ENCODE data around the gene SKAP2. TPM values are rescaled to one million over a fixed set of nuclear protein-coding genes. Genes with fewer than 3 reads are reported as not detected.

Gene SKAP2
- total RNA-seq, 1 donor: 19.5 TPM

- Histone ChIP-seq H2AFZ (ENCODE audit: low read length) (no peak overlapping the region), H4K20me1 (ENCODE audit: insufficient read depth, low read length) (no peaks in the 10 kb centered on the region), H3K27me3 (ENCODE audit: insufficient read depth, low read length) (no peaks in the 10 kb centered on the region), H3K4me3 (ENCODE audit: insufficient read depth, low read length) (no peak overlapping the region), H3K79me2 (ENCODE audit: insufficient read depth, low read length) (no peaks in the 10 kb centered on the region), H3K9me3 (ENCODE audit: low read depth, low read length) (no peaks in the 10 kb centered on the region), H3K4me2 (ENCODE audit: insufficient read depth, low read length) (no peak overlapping the region), H3K36me3 (ENCODE audit: insufficient read depth, low read length) (no peaks in the 10 kb centered on the region), H3K4me1 (ENCODE audit: insufficient read depth, low read length) (no peaks in the 10 kb centered on the region), H3K27ac (ENCODE audit: low read depth, low read length) (no peak overlapping the region)
- no peak for DNase-seq (ENCODE audit: insufficient read length, low spot score, missing footprints)
- TF ChIP-seq CTCF (IDR thresholded peaks at IDR 0.05; ENCODE audit: extremely low read depth, low read depth, low read length): no peak
These were observed 205.9 kb downstream of the SKAP2 start for GRCh38 chr7:26658389-26659084.

GRCh38 chr7:26657686-26658388 lies 206.6 kb downstream of the SKAP2 start:
- DNase-seq (ENCODE audit: insufficient read length, low spot score, missing footprints): no peak
- Histone ChIP-seq H3K79me2 (ENCODE audit: insufficient read depth, low read length) (no peaks in the 10 kb centered on the region), H2AFZ (ENCODE audit: low read length) (no peak overlapping the region), H3K27ac (ENCODE audit: low read depth, low read length) (no peak overlapping the region), H3K36me3 (ENCODE audit: insufficient read depth, low read length) (no peaks in the 10 kb centered on the region), H3K4me2 (ENCODE audit: insufficient read depth, low read length) (no peak overlapping the region), H3K4me3 (ENCODE audit: insufficient read depth, low read length) (no peak overlapping the region), H3K4me1 (ENCODE audit: insufficient read depth, low read length) (no peaks in the 10 kb centered on the region), H3K27me3 (ENCODE audit: insufficient read depth, low read length) (no peaks in the 10 kb centered on the region), H4K20me1 (ENCODE audit: insufficient read depth, low read length) (no peaks in the 10 kb centered on the region), H3K9me3 (ENCODE audit: low read depth, low read length) (no peaks in the 10 kb centered on the region)
- no peak for TF ChIP-seq CTCF (IDR thresholded peaks at IDR 0.05; ENCODE audit: extremely low read depth, low read depth, low read length)

GRCh38 chr7:26657206-26657641 lies 207.2 kb downstream of the SKAP2 start:
- Histone ChIP-seq H2AFZ (ENCODE audit: low read length) (no peak overlapping the region), H3K4me1 (ENCODE audit: insufficient read depth, low read length) (no peaks in the 10 kb centered on the region), H3K27ac (ENCODE audit: low read depth, low read length) (no peak overlapping the region), H3K27me3 (ENCODE audit: insufficient read depth, low read length) (no peaks in the 10 kb centered on the region), H4K20me1 (ENCODE audit: insufficient read depth, low read length) (no peaks in the 10 kb centered on the region), H3K4me3 (ENCODE audit: insufficient read depth, low read length) (no peak overlapping the region), H3K9me3 (ENCODE audit: low read depth, low read length) (no peaks in the 10 kb centered on the region), H3K79me2 (ENCODE audit: insufficient read depth, low read length) (no peaks in the 10 kb centered on the region), H3K36me3 (ENCODE audit: insufficient read depth, low read length) (no peaks in the 10 kb centered on the region), H3K4me2 (ENCODE audit: insufficient read depth, low read length) (no peak overlapping the region)
- DNase-seq (ENCODE audit: insufficient read length, low spot score, missing footprints): no peak
- no peak for TF ChIP-seq CTCF (IDR thresholded peaks at IDR 0.05; ENCODE audit: extremely low read depth, low read depth, low read length)

- no peak overlapping the region for H2AFZ ChIP-seq (ENCODE audit: low read length)
- no peaks in the 10 kb centered on the region for H3K4me1 ChIP-seq (ENCODE audit: insufficient read depth, low read length)
- H3K9me3 ChIP-seq (ENCODE audit: low read depth, low read length): no peaks in the 10 kb centered on the region
- no peaks in the 10 kb centered on the region for H4K20me1 ChIP-seq (ENCODE audit: insufficient read depth, low read length)
- TF ChIP-seq CTCF (IDR thresholded peaks at IDR 0.05; ENCODE audit: extremely low read depth, low read depth, low read length): no peak
- no peaks in the 10 kb centered on the region for H3K79me2 ChIP-seq (ENCODE audit: insufficient read depth, low read length)
- H3K36me3 ChIP-seq (ENCODE audit: insufficient read depth, low read length): no peaks in the 10 kb centered on the region
- no peak overlapping the region for H3K27ac ChIP-seq (ENCODE audit: low read depth, low read length)
- H3K4me2 ChIP-seq (ENCODE audit: insufficient read depth, low read length): no peak overlapping the region
- no peak for DNase-seq (ENCODE audit: insufficient read length, low spot score, missing footprints)
- H3K27me3 ChIP-seq (ENCODE audit: insufficient read depth, low read length): no peaks in the 10 kb centered on the region
- H3K4me3 ChIP-seq (ENCODE audit: insufficient read depth, low read length): no peak overlapping the region
These were observed 207.7 kb downstream of the SKAP2 start for GRCh38 chr7:26656735-26657134.

All from osteoblast (primary cell).